SH-SY5Y (cell line): ENCODE data around the gene TNS1.

Experiments used
- GATA2 ChIP-seq: IDR thresholded peaks from 2 replicates; pipeline ENCODE4 v1.6.1; 2011; ENCODE audit warnings: mild to moderate bottlenecking, low read depth, low read length
- GATA3 ChIP-seq: IDR thresholded peaks from 2 replicates; pipeline ENCODE4 v1.6.1; 2011; ENCODE audit warnings: low read depth, mild to moderate bottlenecking, low read length, moderate library complexity

TNS1 gene

DNA sequence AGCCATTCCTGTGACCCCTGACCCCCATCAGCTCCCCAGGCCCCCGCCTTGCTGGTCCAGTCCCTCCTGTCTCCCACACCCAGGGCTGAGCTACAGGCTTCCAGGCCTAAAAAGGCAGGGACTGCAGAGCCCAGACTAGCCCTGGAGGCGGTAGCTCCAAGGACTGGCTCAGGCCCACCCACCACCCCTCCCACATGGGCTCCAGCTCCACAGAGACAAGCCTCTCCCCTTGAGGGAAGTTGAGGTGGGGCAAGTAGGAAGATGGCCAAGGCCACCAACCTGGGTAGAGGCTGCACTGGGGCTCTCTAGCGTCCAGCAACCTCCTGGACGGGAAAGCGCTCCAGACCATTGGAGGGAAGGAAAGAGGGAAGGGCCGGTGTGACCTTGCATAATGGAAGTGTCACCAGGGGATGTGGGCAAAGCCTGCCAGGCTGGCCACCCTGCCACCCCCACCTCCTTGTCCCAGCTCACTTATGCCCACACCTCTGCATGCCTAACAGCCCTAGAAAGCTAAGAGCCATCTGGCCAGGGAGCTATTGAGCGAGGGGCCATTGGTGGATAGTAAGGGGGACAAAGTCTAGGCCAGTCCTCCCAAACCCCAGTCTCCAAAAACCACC is 63.1 kb downstream of the TNS1 start:
- TF ChIP-seq GATA3 = no peak
- TF ChIP-seq GATA2 = no peak

GRCh38 chr2:217939220-217939619 is 63.6 kb downstream of the TNS1 start:
- TF ChIP-seq GATA2 = no peak
- TF ChIP-seq GATA3 = no peak

DNA sequence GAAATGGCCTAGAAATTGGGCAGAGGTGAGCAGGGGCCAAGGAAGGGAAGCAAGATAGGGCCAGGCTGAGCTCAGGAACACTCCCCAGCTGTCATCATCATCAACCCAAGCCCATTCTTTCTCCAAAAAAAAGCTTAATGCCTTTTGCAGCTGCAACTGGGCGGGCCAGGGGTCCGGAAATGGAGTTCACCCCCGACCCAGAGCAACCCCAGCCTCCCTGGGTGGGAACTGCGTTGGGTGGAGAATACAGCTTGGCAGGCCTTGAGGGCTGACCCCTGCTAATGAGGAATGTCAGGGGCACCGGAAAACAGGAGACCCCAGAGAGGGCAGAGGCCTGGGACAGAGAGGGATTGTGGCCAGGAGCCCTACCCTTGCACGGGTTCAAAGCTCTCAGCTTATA is 64.8 kb downstream of the TNS1 start:
- no peak for TF ChIP-seq GATA2
- no peak for TF ChIP-seq GATA3

DNA sequence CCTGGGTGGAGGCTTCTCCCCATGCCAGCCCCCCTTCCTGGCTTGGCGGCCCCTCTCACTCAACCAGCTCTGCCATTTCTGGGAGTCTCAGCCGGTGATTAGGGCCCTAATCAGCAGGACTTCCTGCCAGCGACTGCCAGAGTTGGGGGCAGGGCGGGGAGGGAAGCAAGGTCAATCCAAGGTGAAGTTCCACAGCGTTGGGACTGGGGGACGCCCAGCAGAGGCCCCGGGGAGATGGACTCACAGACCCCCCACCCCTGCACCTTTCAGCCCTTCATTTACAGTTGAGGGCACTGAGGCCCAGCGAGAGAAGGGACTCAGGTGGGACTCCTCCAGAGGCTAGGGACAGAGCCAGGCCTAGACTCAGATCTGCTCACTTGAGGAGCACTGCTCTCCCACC is 65.3 kb downstream of the TNS1 start:
- TF ChIP-seq GATA2 (no peak), GATA3 (no peak)

DNA sequence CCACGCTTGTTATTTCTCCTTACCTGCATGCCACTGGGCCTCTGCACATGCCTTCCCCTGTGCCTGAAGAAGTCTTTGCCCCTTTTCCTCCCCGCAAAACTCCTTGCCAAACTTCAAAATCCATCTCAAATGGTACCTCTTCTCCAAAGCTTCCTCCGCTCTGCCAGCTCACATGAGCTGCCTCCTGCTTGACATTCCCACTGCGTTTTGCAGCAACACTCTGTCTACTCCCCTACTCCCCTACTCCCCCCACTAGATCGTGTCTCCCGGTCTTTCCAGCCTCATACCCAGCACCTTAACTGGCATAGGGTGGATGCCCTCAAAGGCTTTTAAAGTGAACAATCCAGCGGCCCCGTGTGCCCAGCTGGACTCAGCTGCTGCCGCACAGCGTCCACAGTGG is 65.8 kb downstream of the TNS1 start:
- TF ChIP-seq GATA3 (no peak), GATA2 (no peak)

- no peak for TF ChIP-seq GATA3
- no peak for TF ChIP-seq GATA2
These were observed 66.7 kb downstream of the TNS1 start for GRCh38 chr2:217935901-217936684.

DNA sequence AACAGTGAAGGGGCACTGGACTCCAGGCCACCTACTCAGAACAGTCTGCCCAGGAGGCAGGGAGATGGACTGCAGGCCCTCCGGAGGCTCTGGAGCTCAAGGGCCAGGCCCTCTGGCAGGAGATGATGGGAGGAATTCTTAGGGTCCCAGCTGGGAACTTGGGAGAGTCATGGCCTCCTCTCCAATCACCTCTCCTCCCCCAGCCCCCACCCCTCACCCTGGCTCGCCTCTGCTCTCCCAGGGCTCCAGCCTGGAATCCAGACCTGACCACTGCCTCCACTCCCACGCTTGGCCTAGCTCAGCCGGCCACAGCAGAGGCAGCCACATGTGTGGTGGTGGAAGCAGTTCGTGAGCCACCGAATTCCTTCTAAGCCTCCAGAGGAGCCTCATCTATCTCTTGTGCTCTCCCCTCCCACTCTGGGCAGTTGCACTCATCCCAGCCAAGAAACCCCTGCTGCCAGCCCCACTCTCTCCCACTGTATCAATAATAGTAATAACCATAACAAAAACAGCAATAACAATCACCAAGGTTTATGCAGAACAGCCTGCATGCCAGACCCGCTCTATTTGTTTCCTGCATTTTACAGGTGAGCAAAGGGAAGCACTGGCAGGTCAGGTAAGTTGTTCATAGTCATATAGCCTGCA is 67.4 kb downstream of the TNS1 start:
- TF ChIP-seq GATA3 (no peak), GATA2 (no peak)

GRCh38 chr2:217934321-217935131 is 68.3 kb downstream of the TNS1 start:
- TF ChIP-seq GATA3 = no peak
- no peak for TF ChIP-seq GATA2

- TF ChIP-seq GATA2 (no peak), GATA3 (no peak)
These were observed 69.2 kb downstream of the TNS1 start for GRCh38 chr2:217933617-217933993.

DNA sequence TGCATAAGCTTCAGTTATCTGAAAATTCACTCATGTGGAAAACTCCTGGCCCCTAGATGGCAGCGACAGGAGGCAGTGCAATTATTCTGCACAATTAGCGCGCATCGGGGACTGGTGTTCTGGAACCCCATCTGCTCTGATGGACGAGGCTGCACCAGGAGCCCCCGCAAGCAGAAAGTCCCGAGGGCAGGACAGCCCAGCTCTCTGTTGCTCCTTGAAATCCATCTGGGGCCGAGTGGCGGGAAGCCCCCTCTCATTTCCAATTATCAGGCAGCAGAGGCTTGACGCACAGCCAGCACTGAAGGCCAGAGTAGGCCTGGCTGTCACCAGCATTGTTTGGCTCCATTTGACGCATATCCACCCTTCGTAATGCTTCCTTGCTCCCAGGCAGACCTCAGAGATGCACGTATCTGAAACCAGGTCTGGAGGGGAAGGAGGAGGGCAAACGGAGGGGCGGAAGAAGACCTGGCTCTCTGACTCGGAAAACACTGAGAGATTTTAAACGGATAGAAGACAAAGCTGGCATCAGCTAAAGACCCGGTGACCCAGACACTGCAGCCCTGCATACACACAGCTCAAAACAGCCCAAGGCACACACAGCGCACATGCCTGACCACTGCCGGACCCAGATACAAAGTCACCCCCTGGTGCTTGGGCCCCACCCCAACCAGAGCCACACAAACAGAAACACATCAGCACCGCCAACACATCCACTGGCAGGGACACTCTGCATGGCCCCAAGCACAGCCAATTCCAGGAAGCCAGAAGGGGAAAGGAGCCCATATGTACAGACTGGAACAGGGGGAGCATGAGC is 69.8 kb downstream of the TNS1 start:
- TF ChIP-seq GATA3 (no peak), GATA2 (no peak; the same call in none of the 2 replicates)

DNA sequence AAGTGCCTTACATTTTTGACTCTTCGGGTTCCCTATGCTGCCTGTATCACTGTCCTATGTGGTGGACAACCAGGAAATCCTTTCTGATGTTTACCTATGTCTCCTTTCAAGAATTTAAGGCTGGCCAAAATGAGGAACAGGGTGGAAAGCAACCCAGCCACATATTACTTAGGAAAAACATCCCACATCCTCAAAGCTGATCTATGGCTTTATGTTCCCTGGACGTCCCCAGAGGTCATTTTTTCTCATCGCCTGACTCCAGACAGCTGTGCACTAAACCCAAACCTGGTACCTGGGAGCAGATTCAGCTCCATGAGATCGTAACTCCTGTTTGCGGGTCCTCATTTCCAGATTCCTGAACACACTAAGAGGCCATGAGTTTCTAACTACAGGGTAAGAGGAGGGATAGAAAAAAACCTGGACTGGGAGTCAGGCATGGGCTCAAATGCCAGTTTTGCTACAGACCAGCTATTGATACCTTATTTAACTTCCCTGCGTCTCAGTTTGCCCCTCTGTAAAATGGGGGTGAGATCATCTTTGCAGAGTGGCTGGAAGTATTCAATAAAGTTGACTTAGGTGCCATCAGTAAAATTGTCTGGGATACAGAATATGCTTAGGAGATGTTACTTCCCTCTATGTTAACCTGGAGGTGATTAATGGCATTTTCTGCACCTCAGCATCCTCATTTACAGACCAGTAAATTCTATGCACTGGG is 70.8 kb downstream of the TNS1 start:
- TF ChIP-seq GATA2 (no peak), GATA3 (no peak)

DNA sequence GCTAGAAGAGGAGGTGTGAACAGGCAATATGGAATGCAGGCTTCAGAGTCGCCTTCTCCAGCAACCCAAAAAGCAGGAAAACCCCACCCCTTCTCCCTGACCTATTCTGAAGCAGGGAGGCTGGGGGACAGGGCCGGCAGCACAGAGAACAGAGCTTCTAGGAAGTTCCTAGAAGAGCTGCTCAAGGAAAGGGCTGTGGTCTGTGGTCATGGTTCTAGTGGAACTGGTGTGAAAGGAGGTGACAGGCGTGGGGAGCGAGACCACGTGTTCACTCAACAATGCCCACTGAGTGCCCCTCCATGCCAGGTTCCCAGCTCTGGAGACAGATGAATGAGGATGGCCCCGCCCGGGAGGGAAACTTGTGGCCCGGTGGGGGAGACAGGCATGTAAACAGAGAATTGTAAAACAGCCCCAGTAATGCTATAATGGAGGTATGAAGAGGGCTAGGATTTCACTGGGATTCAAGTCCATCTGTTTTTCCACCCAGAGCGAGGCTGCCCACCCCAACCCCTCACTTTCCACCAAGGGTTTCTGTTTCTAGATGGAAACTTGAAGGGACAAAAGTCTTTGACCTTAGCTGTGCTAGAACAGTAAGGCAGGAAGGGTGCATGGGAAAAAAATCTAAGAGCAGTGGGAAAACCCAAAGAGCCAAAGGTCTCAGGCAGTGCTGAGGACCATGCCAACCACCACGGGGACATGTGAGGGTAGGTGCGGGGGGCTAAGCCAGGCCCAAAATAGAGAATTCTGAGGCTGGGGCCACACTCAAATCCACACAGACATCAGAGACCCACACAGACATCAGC is 71.8 kb downstream of the TNS1 start:
- no peak for TF ChIP-seq GATA2
- TF ChIP-seq GATA3 = no peak
